Neural cell (in vitro differentiated cells): ENCODE measurements around the gene MANBA.

ENCODE experiments used
- CTCF ChIP-seq: fragments of 450-650 bp; IDR thresholded peaks from 2 replicates; pipeline ENCODE4 v1.5.1; 2014; ENCODE audit warnings: antibody characterized with exemption, mild to moderate bottlenecking, moderate library complexity; ENCODE audit not compliant: poor library complexity, severe bottlenecking
- EP300 ChIP-seq: fragments of 450-650 bp; conservative IDR thresholded peaks from 2 replicates; pipeline ENCODE4 v1.6.1; 2014; ENCODE audit warnings: antibody characterized with exemption, mild to moderate bottlenecking, moderate library complexity; ENCODE audit not compliant: poor library complexity, severe bottlenecking
- EZH2 ChIP-seq: fragments of 200-600, 300-800 bp; shearing (Covaris generic), sonication (generic); IDR thresholded peaks from 2 replicates; pipeline ENCODE4 v1.6.1; 2014; ENCODE audit warnings: antibody characterized with exemption, low read length, borderline replicate concordance, mild to moderate bottlenecking; ENCODE audit not compliant: insufficient read depth, poor library complexity, severe bottlenecking
- MXI1 ChIP-seq: fragments of 450-650 bp; conservative IDR thresholded peaks from 2 replicates; pipeline ENCODE4 v1.6.1; 2014; ENCODE audit warnings: antibody characterized with exemption, mild to moderate bottlenecking; ENCODE audit not compliant: poor library complexity, severe bottlenecking
- POLR2AphosphoS5 ChIP-seq: IDR thresholded peaks from 2 replicates; pipeline ENCODE4 v1.6.1; 2012
- RAD21 ChIP-seq: fragments of 450-650 bp; conservative IDR thresholded peaks from 2 replicates; pipeline ENCODE4 v1.6.1; 2014; ENCODE audit warnings: antibody characterized with exemption, mild to moderate bottlenecking, moderate library complexity
- SMC3 ChIP-seq: fragments of 450-650 bp; conservative IDR thresholded peaks from 2 replicates; pipeline ENCODE4 v1.6.1; 2014; ENCODE audit warnings: antibody characterized with exemption, mild to moderate bottlenecking, moderate library complexity; ENCODE audit not compliant: poor library complexity
- TAF1 ChIP-seq: IDR thresholded peaks from 2 replicates; pipeline ENCODE4 v1.6.1; 2012; ENCODE audit warnings: low read depth
- TF ChIP-seq, protein P1 (sequence below): IDR thresholded peaks from 2 replicates; pipeline ENCODE4 v1.6.1; 2012; ENCODE audit warnings: borderline replicate concordance

DNA sequence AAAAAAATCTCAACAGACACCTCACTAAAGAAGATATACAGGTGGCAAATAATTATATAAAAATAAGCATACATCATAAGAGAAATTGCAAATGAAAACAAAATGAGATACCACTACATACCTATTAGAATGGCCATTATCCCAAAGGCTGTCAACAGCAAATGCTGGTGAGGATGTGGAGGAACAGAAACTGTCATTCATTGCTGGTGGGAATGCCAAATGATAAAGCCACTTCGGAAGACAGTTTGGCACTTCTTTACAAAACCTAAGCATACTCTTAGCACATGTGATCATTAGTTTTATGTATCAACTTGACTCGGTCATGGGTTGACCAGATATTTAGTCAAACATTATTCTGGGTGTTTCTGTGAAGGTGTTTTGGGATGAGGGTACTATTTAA, 13.5 kb upstream of the MANBA start:
- TF ChIP-seq CTCF (no peak), EZH2 (no peak), TAF1 (no peak), RAD21 (no peak), SMC3 (no peak), EP300 (no peak), MXI1 (no peak), POLR2AphosphoS5 (no peak)
- TF ChIP-seq, protein P1, sequence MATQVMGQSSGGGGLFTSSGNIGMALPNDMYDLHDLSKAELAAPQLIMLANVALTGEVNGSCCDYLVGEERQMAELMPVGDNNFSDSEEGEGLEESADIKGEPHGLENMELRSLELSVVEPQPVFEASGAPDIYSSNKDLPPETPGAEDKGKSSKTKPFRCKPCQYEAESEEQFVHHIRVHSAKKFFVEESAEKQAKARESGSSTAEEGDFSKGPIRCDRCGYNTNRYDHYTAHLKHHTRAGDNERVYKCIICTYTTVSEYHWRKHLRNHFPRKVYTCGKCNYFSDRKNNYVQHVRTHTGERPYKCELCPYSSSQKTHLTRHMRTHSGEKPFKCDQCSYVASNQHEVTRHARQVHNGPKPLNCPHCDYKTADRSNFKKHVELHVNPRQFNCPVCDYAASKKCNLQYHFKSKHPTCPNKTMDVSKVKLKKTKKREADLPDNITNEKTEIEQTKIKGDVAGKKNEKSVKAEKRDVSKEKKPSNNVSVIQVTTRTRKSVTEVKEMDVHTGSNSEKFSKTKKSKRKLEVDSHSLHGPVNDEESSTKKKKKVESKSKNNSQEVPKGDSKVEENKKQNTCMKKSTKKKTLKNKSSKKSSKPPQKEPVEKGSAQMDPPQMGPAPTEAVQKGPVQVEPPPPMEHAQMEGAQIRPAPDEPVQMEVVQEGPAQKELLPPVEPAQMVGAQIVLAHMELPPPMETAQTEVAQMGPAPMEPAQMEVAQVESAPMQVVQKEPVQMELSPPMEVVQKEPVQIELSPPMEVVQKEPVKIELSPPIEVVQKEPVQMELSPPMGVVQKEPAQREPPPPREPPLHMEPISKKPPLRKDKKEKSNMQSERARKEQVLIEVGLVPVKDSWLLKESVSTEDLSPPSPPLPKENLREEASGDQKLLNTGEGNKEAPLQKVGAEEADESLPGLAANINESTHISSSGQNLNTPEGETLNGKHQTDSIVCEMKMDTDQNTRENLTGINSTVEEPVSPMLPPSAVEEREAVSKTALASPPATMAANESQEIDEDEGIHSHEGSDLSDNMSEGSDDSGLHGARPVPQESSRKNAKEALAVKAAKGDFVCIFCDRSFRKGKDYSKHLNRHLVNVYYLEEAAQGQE = no peak
